Raji (cell line): Measurements from ENCODE around the gene DICER1.

Experiments
- POLR2A ChIP-seq: IDR thresholded peaks from 2 replicates; pipeline ENCODE4 v1.6.1; 2011; ENCODE audit warnings: low read depth, low read length, control low read depth; ENCODE audit not compliant: insufficient read depth

Gene DICER1

DNA sequence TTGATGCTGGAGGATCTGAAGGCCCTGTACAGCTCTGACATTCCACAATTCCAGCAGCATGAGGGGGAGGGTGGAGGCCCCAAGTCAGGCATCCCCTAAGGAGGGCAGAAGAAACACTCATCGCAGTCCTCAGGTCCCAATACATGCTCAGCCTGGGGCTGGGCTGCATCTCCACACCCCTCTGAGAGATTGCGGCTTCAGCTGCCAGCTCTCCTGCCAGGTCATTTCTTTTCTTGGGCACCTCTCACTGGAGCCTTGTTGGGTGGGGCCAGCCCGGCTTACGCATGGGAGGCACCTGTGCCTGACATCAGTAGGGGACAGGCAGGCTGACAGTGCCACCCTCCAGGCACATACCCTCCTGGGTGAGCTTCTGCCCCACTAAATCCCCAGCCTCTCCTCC lies 89.8 kb downstream of the DICER1 start:
- TF ChIP-seq POLR2A: no peak

DNA sequence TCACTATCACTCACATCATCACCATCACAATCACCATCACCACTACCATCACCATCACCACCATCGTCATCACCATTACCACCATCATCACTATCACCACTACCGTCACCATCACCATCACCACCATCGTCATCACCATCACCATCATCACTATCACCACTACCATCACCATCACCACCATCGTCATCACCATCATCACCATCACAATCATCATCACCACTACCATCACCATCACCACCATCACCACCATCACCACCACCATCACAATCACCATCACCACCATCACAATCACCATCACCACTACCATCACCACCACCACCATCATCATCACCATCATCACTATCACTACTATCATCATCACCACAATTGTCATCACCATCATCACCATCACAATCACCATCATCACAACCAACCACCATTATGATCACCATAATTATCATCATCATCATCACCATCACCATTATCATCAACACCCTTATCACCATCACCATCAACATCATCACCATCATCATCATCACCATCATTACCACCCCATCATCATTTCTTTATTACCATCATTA lies 90.8 kb downstream of the DICER1 start:
- no peak for TF ChIP-seq POLR2A

DNA sequence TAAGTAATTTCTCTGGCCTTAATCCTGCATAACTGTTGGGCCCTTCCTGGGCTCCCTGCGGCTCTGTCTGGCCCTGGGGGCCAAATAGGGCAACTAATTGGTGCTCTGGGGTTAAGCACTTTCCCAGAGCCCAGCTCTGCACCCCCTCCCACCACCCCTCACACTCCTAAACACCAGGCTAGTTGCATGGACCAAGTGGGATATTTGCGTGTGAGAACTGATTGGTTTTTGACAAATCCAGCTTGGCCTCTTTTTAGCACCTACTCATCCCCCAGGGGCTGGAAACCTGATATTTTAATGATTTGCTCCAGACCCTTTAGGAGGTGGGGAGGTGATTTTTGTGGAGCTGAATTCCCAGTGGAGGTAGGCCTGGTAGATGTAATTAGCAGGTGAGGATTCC lies 91.9 kb downstream of the DICER1 start:
- TF ChIP-seq POLR2A: no peak

DNA sequence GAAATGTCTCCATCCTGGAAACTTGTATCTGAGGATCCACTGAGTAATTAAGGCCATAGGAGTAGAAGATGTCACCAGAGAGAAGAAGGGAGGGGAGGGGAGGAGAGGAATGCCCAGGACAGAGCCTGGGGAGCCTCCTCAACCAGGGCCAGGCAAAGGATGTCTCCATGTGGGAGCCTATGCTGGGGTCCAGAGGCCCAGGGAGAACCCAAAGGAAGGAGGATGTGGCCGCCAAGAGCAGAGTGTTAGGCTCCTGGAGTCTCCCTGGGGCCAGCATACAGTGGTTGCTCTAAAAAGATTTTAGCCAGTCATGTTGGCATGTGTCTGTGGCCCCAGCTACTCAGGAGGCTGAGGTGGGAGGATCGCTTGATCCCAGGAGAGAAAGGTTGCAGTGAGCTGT lies 92.6 kb downstream of the DICER1 start:
- TF ChIP-seq POLR2A: no peak

DNA sequence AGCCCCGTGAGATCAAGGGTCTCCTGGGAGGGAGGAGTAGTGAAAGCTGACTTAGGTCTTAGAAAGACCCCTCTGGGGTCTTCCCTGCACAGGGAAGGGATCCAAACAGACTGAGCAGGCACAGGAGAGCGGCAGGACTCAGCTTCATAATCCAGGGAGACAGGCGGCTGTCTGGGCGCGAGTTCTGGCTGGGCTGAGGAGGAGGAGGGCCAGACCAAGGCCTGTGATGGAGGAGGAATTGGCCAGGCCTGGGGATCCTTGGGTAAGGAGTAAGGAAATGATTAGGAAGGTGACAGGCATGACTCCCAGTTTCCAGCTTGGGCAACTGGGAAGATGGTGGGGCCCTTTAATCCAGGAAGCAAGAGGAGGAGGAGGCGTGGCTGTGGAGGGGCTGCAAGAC lies 93.1 kb downstream of the DICER1 start:
- no peak for TF ChIP-seq POLR2A

DNA sequence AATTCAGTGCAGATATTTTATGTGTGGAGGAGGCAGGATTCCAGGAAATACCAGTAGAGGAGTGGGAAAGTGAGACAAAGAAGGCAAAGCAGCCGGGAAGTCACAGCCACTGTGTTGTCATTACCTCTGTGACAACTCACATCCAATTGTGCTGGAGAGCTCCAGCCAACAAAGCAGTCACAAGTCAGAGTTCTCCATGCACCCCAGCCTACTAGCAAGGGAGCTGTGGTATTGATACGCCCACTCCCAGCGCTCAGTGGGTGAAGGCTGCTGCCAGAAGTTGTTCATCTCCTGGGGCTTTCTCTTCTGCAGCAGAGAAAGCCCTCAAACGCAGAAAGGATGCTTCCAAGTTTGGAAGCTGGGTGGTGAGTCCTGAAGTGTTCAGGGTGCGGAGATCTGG lies 93.9 kb downstream of the DICER1 start:
- TF ChIP-seq POLR2A: no peak

DNA sequence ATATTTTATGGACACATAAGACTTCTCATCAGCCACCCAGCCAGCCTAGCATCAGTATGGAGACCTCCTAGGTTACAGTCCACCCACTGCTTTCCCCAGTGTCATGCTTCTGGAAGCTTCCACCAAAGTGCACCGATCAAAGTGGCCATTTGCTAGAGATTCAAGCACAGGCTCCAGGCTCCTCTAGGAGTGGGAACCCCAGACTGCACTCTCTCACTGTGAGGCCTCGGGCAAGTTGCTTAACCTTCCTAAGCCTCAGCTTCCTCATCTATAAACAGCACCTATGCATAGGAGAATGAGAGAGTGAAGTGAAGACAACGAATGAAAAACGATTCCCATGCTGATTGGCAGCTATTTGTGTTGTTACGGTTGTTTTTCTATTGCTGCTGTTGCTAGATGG lies 94.4 kb downstream of the DICER1 start:
- TF ChIP-seq POLR2A: no peak

DNA sequence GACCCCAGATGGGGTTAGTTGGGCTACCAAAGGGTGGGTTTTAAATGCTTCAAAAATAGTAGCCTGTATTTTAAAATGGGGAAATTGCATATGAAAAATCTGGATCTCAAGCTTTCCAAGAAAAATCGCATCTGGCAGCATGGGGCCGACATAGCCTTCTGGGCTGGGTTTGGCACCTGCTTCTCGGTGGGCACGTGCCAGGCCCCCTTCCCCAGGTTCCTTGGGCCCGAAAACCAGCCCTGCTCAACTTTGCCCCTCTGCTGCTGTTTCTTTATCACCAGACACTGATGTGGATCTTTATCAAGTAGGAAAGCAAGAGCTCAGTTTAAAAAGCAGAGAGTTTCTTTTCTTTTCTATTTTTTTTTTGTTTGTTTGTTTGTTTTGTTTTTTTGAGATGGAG lies 95.1 kb downstream of the DICER1 start:
- no peak for TF ChIP-seq POLR2A

DNA sequence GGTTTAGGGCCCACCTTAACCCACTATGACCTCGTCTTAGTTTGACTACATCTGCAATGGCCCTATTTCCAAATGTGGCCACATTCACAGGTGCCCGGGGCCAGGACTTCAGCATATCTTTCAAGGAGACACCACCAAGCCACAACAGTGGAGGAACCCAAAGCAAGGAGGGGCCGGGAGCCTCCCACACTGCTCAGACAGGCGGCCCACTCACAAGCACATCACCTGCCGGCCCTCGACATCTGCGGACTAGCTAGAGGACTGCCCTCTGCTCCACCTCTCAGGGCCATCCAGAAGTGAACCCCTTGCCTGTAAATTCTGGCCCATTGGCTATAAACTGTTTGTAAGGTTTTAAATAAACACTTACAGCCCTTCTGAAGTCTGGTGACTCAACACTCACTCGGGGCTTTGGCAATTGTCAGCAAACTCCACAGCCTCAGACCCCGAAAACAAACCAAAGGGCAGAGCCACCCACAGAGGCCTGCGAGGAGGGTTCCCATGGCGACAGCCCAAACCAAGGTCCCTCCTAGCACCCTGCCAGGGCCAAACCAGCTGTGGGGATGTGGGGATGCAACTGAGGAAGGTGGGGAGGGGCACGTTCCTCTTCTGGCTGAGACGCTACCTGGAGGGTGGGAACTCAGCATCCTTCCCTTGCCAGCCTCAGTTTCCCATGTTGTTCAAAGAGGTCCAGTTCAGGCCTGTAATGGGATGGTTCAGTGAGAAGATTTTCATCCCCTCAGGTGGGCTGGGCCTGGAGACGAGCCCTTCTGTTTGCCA lies 95.8 kb downstream of the DICER1 start:
- TF ChIP-seq POLR2A: no peak

DNA sequence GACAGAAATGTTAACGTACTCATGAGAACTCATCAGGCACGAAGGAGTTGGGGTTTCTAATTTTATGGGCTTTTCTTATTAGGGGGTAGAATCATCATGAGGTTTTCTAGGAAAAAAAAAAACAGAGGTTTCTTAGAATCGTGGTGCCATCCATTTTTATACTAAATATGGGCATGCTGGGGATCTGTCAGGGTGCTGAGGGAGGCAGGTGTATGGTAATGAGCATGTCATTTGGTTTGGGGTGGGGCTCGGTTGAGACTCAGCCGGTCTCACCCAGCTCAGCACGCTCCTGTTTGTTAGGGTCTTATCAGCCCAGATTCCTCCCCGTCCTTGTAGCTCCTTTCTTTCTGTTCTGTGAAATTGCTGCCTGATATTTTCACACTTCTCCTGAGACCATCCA lies 98.2 kb downstream of the DICER1 start:
- TF ChIP-seq POLR2A: no peak

DNA sequence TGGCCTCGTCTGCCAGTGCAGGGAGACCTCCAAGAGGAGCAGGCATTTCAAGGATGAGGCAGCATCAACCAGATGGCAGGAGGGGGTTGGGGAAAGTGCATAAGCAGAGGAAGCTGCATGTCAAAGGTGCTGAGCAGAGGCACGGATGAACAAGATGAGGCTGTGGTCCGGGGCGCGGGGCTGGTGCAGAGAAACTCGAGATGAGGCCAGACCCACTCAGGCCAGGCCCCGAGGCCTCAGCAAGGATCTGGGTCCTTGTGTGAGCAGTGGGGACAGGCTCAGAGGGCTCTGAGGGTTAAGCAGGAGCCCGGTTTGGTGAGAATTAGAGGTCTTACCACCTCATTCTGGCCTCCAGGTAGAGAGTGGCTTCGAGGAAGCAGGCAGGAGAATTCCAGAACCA lies 98.8 kb downstream of the DICER1 start:
- no peak for TF ChIP-seq POLR2A

DNA sequence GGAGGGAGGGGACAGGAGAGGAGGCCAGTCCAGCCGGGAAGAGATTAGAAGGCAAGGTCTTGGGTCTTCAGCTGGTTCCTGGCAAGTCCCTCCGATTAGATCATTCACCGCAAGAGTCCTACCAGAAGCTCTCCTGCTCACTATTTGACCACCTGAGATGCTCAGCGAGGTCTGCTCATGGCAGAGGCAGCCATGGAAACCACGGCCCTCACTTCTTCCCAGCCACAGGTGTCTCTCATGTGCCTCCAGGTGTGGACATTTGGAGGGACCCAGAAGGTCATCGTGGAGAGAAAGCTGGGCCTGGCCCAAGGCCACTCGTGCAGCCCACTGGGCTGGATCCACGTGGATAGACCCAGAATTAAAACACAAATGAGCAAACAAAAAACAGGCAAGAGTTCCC lies 99.5 kb downstream of the DICER1 start:
- TF ChIP-seq POLR2A: no peak

DNA sequence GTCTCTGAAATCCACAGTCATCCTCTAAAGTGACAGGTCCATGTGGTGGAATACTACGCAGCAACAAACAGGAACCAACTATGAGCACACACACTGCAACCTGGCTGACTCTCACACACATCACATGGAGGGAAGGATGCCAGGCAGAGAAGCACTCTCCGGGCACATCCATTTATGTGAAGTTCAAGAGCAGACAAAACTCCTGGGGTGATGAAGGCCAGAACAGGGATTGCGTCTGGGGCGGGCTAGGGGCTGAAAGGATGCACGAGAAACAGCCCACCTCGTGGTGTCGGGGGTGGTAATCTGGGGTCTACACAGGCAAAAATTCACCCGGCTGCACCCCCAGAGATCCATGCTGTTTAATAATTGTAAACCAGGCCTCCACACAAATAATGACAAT lies 100.2 kb downstream of the DICER1 start:
- no peak for TF ChIP-seq POLR2A

DNA sequence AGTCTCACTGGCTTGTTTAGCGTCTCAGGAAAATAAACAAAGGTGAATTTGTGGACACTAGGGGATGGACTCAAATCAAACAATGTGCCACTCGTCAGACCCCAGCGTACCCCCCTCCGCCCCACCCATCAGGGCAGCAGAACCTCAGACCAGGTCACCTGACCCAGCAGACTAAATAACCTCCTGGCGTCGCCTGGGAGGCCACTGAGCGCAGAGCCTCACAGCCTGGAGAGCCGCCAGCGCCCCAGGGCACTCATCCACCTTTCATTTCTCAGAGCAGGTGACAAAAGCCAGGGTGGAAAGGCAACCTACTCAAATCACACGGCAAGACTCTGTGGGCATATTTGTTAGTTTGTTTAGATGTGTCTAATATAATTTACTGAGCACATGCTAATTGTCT lies 100.9 kb downstream of the DICER1 start:
- no peak for TF ChIP-seq POLR2A

DNA sequence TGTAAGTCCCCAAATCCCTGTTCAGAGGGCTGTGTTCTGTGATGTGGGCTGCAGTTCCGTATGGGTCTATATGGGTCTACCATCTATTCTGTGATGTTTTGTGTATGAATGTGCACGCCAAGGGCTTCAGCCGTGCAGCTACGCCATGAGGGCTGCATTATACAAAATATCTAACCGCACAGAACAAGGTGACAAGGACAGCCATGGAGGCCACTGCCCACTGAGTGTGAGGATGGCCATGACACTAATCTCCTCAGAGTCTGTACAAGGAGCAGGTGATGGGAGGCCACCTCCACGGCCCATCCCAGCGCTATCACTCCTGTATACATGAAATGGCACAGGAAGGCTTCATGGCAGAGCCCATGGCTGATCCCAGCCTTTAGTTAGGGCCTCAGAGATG lies 102.0 kb downstream of the DICER1 start:
- TF ChIP-seq POLR2A: no peak

DNA sequence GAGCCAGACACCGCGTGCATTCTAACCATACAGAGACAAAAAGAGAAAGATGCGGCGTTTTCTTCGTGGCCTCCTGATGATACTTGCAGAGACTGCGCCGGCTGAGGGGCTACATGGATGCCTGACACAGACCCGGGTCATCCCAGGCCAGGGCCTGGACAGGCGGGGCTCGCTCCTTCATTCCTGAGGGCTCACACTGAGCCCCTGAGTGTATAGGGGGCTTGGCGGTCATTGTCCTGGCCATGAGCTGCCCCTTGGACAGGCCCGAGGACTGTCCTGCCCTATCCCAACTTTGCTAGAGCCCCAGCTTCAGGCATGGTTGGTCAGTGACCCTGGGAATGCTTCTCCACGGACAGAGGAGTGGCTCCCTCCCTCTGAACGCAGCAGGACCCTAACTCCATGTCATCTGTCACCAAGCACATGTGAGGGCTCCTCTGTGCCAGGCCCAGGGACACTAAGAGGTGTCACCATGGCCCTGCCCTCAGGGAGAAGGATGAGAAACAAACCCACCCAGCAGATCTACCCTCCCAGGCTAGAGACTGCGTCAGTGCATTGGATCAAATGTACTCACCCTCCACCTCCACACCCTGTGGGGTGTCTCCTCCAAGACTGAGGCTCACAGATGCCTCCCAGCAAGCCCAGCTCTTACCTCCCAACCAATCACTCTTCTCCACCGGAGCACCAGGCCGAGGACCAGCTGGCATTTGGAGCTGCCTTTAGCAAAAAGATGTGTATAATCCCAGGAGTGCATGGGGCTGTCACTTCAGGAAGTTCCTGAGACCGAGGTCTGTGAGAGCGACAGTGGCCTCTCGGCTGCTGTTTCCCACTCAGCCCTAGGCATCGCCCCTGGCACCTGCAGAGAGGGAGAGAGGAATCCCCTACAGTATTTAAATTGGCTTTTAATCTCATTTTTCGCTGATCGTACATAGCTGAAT lies 102.7 kb downstream of the DICER1 start:
- no peak for TF ChIP-seq POLR2A
